PC-3 (cell line): ENCODE measurements around the gene BLCAP. TPM values are rescaled to one million over a fixed set of nuclear protein-coding genes. Genes with fewer than 3 reads are reported as not detected.

Experiments
- ATAC-seq: fragments of 200-7000 bp; cut with Tn5 transposase; 2 replicates; pipeline ENCODE4 v1.9.1; 2020; ENCODE audit warnings: mild to moderate bottlenecking, moderate library complexity
- BruUV-seq: library from RNA; stranded (reverse); fragments of 400-500 nt; replicated peaks from 2 replicates; lab custom pipeline; 2021; lab: Mats Ljungman, UMichigan
- CTCF ChIA-PET: fragments of 300-600 bp; sonication (Branson Sonifier 250); formaldehyde crosslinking; loops from one replicate; lab custom pipeline; 2022; ENCODE audit warnings: antibody characterized with exemption; lab: Charles Lee
- POLR2A ChIA-PET: fragments of 300-600 bp; sonication (Branson Sonifier 250); formaldehyde crosslinking; loops from one replicate; lab custom pipeline; 2022; ENCODE audit warnings: antibody characterized with exemption; ENCODE audit not compliant: unreplicated experiment; lab: Charles Lee
- DNase-seq: peaks from one replicate; pipeline ENCODE4 v3.0.0-alpha.2; 2015
- H2AFZ ChIP-seq: fragments of 300-600 bp; sonication (generic); 2 replicates; pipeline ENCODE4 v1.6.0; 2016; ENCODE audit warnings: antibody characterized with exemption, low read length
- H3F3A ChIP-seq: fragments of 300-600 bp; sonication (generic); one replicate; pipeline ENCODE4 v1.6.0; 2017; ENCODE audit warnings: antibody characterized with exemption, low read length, control low read depth, mild to moderate bottlenecking; ENCODE audit not compliant: unreplicated experiment
- H3K27ac ChIP-seq: fragments of 300-600 bp; sonication (generic); 2 replicates; pipeline ENCODE4 v1.5.1; 2016; ENCODE audit warnings: mild to moderate bottlenecking, low read length
- H3K27me3 ChIP-seq: fragments of 300-600 bp; sonication (generic); 2 replicates; pipeline ENCODE4 v1.6.1; 2016; ENCODE audit warnings: low read length, mixed read lengths
- H3K36me3 ChIP-seq: fragments of 300-600 bp; sonication (generic); 2 replicates; pipeline ENCODE4 v1.6.1; 2016; ENCODE audit warnings: low read depth, mixed run types, low read length, mixed read lengths
- H3K4me1 ChIP-seq: fragments of 300-600 bp; sonication (generic); 2 replicates; pipeline ENCODE4 v1.5.1; 2016; ENCODE audit warnings: low read length; ENCODE audit not compliant: insufficient read depth
- H3K4me2 ChIP-seq: fragments of 300-600 bp; sonication (generic); 2 replicates; pipeline ENCODE4 v1.6.0; 2016; ENCODE audit warnings: low read length
- H3K4me3 ChIP-seq: fragments of 300-600 bp; sonication (generic); 2 replicates; pipeline ENCODE4 v1.5.1; 2016; ENCODE audit warnings: mild to moderate bottlenecking, low read length, mixed read lengths
- H3K79me2 ChIP-seq: fragments of 300-600 bp; sonication (generic); 2 replicates; pipeline ENCODE4 v1.6.1; 2017; ENCODE audit warnings: low read length, mixed read lengths
- H3K9ac ChIP-seq: fragments of 300-600 bp; sonication (generic); 2 replicates; pipeline ENCODE4 v1.6.0; 2016; ENCODE audit warnings: mild to moderate bottlenecking, low read length
- H3K9me2 ChIP-seq: fragments of 300-600 bp; sonication (generic); replicated peaks from 2 replicates; pipeline ENCODE4 v1.6.1; 2016; ENCODE audit warnings: mixed run types, low read length, mixed read lengths
- H3K9me3 ChIP-seq: fragments of 300-600 bp; sonication (generic); 2 replicates; pipeline ENCODE4 v1.6.1; 2016; ENCODE audit warnings: low read length, mixed read lengths
- H4K20me1 ChIP-seq: fragments of 300-600 bp; sonication (generic); 2 replicates; pipeline ENCODE4 v1.6.1; 2016; ENCODE audit warnings: low read length, mixed read lengths
- EZH2 ChIP-seq: fragments of 300-600 bp; sonication (generic); IDR thresholded peaks from one replicate; pipeline ENCODE4 v1.6.1; 2017; ENCODE audit warnings: antibody characterized with exemption, mild to moderate bottlenecking, low read length; ENCODE audit not compliant: unreplicated experiment
- EZH2phosphoT487 ChIP-seq: fragments of 300-600 bp; sonication (generic); IDR thresholded peaks from 2 replicates; pipeline ENCODE4 v1.6.1; 2018; ENCODE audit warnings: mild to moderate bottlenecking, antibody characterized with exemption, low read length, borderline replicate concordance
- intact Hi-C: fragments of 100-400 bp; cut with micrococcal nuclease; formaldehyde crosslinking; loops from 2 replicates; pipeline ENCODE4 v1.9.0; 2023
- total RNA-seq: library from RNA; depleted of rRNA; stranded (reverse); fragments of >200 nt; gene quantifications from 2 replicates; pipeline ENCODE4 v1.2.3, GENCODE V29; 2014
- TF ChIP-seq, protein P1 (sequence below): fragments of 300-600 bp; sonication (generic); conservative IDR thresholded peaks from 2 replicates; pipeline ENCODE4 v1.5.1; 2017; ENCODE audit warnings: antibody characterized with exemption, low read depth, mild to moderate bottlenecking, low read length

The BLCAP gene
- total RNA-seq, 1 experiment from 2014 or later, result 100 TPM

DNA sequence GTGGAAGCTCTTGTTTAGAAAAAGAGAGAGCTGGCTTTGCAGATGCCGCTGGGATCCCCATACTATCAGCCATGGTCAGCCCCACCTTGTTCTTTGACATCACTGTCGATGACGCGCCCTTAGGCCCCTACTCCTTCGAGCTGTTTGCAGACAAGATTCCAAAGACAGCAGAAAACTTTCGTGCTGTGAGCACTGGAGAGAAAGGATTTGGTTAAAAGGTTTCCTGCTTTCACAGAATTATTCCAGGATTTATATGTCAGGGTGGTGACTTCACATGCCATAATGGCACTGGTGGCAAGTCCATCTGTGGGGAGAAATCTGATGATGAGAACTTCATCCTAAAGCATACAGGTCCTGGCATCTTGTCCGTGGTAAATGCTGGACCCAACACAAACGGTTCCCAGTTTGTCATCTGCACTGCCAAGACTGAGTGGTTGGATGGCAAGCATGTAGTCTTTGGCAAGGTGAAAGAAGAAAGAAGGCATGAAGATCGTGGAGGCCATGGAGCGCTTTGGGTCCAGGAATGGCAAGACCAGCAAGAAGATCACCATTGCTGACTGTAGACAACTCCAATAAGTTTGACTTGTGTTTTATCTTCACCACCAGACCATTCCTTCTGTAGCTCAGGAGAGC is 2.4 kb upstream of the BLCAP start:
- TF ChIP-seq, protein P1, sequence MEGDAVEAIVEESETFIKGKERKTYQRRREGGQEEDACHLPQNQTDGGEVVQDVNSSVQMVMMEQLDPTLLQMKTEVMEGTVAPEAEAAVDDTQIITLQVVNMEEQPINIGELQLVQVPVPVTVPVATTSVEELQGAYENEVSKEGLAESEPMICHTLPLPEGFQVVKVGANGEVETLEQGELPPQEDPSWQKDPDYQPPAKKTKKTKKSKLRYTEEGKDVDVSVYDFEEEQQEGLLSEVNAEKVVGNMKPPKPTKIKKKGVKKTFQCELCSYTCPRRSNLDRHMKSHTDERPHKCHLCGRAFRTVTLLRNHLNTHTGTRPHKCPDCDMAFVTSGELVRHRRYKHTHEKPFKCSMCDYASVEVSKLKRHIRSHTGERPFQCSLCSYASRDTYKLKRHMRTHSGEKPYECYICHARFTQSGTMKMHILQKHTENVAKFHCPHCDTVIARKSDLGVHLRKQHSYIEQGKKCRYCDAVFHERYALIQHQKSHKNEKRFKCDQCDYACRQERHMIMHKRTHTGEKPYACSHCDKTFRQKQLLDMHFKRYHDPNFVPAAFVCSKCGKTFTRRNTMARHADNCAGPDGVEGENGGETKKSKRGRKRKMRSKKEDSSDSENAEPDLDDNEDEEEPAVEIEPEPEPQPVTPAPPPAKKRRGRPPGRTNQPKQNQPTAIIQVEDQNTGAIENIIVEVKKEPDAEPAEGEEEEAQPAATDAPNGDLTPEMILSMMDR, result no peak
- H3K4me1 ChIP-seq, result peaks cover 18% of the 10 kb centered on the region
- no peak overlapping the region for H2AFZ ChIP-seq
- no peaks in the 10 kb centered on the region for H3K36me3 ChIP-seq
- no peak overlapping the region for H3K9ac ChIP-seq
- H3K4me2 ChIP-seq, result no peak overlapping the region
- no peak overlapping the region for H3K4me3 ChIP-seq
- H3K27ac ChIP-seq, result no peak overlapping the region
- DNase-seq, result no peak
- ATAC-seq, result no peak
- no peaks in the 10 kb centered on the region for H3F3A ChIP-seq
- H3K9me2 ChIP-seq, result no peaks in the 10 kb centered on the region
- ChIA-PET POLR2A (interaction anchor here (0.6 kb wide), 1 partner anchor 254 kb away, joined by 4 read pairs; no protein-coding TSS in a partner anchor), CTCF (no interaction called here)
- intact Hi-C loops, result loop anchor here (5.0 kb wide), 1 partner anchor 123 kb away; no protein-coding TSS in a partner anchor
- no peaks in the 10 kb centered on the region for H3K9me3 ChIP-seq
- H3K27me3 ChIP-seq, result no peaks in the 10 kb centered on the region
- no TSS peak for BruUV-seq
- peaks cover 37% of the 10 kb centered on the region for H3K79me2 ChIP-seq
- peaks cover 15% of the 10 kb centered on the region for H4K20me1 ChIP-seq

DNA sequence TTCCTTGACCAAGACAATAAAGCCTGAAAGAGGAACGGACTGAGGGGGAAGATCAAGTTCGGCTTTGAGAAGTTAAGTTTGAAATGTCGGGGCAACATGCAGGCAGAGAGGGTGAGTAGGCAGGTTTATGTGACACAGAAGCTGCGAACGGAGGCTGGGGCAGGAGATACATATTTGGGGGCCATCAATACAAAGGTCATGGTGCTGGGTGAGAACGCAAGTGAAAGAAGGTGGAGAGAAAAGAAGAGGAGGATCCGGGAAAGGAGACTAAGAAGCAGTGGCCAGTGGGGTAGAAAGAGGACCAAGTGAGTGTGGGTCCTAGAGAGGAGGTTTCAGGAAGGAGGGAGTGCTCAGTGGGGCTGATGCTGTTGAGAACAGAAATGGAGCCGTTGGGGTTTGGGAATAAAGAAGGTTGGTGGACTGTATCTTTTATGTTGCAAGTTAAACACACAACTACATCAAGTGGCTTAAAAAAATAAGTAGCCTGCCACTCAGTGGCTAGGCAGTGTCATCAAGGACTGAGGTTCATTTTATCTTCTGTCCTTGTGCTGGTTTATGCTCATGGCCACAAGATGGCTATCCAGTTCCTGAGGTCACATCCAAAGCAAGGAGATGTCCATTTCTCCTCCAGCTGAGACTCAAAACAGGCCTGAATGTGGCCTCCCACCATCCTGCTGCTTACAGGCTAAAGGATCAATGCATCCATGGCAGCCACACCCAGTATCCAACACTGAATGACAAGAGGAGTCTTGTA is 1.7 kb upstream of the BLCAP start:
- Histone ChIP-seq H3K9ac (no peak overlapping the region), H3K27ac (no peak overlapping the region), H4K20me1 (peaks cover 22% of the 10 kb centered on the region), H3K4me3 (no peak overlapping the region; the same call in 1 of the 2 replicates), H3K9me2 (no peaks in the 10 kb centered on the region), H3K27me3 (no peaks in the 10 kb centered on the region), H3K79me2 (peaks cover 43% of the 10 kb centered on the region), H3K9me3 (no peaks in the 10 kb centered on the region), H2AFZ (no peak overlapping the region), H3K36me3 (no peaks in the 10 kb centered on the region), H3K4me2 (peak overlapping the region; percentile 88), H3F3A (no peaks in the 10 kb centered on the region), H3K4me1 (peaks cover 25% of the 10 kb centered on the region)
- no peak for ATAC-seq
- ChIA-PET CTCF (no interaction called here), POLR2A (no interaction called here)
- DNase-seq, result no peak
- BruUV-seq, result no TSS peak
- intact Hi-C loops, result loop anchor here (5.0 kb wide), 1 partner anchor 122 kb away; no protein-coding TSS in a partner anchor
- TF ChIP-seq, protein P1, result no peak
- no peak for TF ChIP-seq EZH2phosphoT487
- no peak for TF ChIP-seq EZH2
